OCI-LY1 (cell line): ENCODE results near the gene CYTH4.

ENCODE experiments used
- EZH2 ChIP-seq: fragments of 200-600 bp; sonication (generic), shearing (Covaris generic); IDR thresholded peaks from 2 replicates; pipeline ENCODE4 v1.8.0; 2017; ENCODE audit warnings: borderline replicate concordance, mixed run types, mild to moderate bottlenecking, antibody characterized with exemption, low read length, moderate library complexity, mixed read lengths
- TF ChIP-seq, protein P1 (sequence below): fragments of 200-600 bp; sonication (generic), shearing (Covaris generic); IDR thresholded peaks from 2 replicates; pipeline ENCODE4 v1.5.1; 2017; ENCODE audit warnings: mild to moderate bottlenecking, antibody characterized with exemption, low read length, moderate library complexity, mixed read lengths

DNA sequence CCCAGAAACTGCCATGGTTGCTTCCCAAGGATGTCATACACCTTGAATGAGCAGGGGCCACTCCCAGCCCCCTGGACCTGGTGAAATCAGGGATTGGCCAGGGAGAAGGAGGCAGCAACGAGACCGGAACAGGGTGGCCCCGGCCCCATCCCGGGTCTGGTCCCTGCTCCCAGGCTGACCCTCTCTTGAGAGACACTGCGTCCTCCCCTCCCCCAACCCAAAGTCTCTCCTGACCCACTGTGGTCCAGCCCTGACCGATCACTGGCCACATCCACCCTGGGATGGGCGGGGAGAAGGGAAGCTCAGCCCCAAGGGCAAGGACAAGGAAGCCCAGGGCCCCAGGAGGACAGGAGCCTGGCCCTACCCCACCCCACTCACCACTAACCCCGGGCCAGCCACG, 12.4 kb downstream of the CYTH4 start:
- TF ChIP-seq, protein P1, sequence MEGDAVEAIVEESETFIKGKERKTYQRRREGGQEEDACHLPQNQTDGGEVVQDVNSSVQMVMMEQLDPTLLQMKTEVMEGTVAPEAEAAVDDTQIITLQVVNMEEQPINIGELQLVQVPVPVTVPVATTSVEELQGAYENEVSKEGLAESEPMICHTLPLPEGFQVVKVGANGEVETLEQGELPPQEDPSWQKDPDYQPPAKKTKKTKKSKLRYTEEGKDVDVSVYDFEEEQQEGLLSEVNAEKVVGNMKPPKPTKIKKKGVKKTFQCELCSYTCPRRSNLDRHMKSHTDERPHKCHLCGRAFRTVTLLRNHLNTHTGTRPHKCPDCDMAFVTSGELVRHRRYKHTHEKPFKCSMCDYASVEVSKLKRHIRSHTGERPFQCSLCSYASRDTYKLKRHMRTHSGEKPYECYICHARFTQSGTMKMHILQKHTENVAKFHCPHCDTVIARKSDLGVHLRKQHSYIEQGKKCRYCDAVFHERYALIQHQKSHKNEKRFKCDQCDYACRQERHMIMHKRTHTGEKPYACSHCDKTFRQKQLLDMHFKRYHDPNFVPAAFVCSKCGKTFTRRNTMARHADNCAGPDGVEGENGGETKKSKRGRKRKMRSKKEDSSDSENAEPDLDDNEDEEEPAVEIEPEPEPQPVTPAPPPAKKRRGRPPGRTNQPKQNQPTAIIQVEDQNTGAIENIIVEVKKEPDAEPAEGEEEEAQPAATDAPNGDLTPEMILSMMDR: no peak
- TF ChIP-seq EZH2: no peak
